Activated CD8-positive, alpha-beta memory T cell treated with anti-CD3 and anti-CD28 coated beads, Interleukin-2, amount 50 U/mL, for 4 hours (primary cell): ENCODE results near the gene GRM8.

Experiments used
- DNase-seq: peaks from one replicate; pipeline ENCODE4 v3.0.0-alpha.2; 2020

GRM8 gene

GRCh38 chr7:127230192-127230925, 22.4 kb downstream of the GRM8 start:
- DNase-seq = no peak

- no peak for DNase-seq
These were observed 25.9 kb downstream of the GRM8 start for GRCh38 chr7:127226685-127227374.

DNA sequence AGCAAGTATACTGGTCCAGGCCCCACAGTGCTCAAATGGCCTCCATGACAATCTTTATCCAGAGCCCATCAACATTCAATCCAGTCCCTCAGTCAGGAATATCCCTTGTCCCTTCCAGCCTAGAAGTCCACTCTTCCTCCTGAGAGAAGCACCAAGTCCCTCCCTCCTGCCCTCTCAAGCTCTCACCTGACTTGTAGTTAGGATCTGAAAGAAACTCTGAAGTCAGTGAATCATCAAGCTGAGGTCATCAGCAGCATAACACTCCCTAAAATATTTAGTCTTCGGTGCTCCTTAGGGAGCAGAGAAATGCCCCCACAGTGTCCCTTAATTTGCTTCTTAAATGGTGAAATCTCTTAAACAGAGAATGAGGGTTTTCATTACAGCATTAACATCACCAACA, 31.0 kb downstream of the GRM8 start:
- DNase-seq = no peak

DNA sequence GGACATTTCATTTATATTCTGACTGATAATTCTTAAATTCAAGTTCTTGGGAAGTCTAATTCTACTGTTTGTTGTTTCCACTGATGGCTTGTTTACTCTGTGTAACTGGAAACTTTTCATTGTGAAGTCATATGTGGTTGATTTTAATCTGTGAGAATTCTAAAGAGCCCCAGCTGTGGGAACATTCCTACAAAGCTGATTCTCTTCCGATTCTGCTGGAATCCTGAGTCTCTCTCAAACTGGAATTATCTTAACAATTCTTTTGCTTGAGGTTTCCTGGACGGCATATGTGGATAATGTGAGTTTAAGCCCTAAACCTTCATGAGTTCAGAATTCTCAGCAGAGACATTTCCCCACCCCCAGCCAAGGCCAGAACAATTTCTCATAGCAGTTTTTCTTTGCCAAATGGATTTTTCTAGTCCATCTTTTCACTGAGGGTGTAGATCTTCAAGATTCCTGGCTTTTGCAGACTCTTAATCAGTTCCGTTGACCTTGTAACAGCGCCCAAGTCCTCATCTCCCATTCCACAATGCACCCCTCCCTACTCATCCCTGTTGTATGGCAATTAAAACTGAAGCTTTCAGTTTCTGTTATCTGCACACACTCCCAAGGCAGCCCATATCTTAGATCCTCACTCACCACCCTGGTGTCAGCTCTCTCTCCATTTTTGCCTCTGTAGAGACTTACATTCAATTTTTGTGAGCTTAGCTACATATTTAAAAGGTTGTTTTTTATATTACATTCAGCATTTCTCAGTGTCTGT, 37.6 kb downstream of the GRM8 start:
- no peak for DNase-seq

GRCh38 chr7:127209886-127210285, 42.9 kb downstream of the GRM8 start:
- no peak for DNase-seq

DNA sequence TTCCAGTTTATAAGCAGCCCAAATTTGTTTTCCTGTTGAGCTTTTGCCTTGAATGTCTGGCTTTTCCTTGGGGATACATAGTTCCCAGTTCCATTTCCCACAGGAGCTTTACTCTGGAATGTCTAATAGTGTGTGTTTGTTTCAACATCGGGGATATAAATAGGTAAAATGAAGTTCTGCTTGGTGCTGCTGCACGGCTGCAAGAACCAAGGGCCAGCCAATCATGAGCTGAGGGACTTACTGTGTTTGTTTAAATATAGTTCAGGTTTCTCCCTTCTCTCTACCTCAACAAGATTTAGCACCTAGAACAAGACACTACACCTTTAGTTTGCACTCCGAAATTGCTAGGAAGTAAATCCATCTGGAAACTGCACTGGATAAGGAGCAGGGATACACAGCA, 43.9 kb downstream of the GRM8 start:
- no peak for DNase-seq

DNA sequence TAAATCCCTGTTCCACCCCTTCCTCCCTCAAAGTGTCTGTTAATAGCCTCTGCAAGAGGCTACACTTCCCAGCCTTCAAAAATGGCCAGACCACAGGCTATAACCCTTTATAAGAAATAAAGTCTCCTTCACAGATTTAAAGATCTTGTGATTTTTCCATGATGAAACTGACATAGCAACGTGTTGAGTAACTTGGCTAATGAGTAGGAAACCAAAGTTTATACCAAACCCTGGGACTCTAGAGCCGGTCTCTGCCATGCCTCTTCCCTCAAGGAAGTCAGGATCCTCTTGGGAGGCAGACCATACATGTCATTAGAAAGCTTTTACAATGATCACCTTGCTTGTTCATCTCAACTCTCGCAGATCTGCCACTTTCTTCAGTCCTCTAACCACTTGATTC, 44.4 kb downstream of the GRM8 start:
- no peak for DNase-seq

- no peak for DNase-seq
These were observed 44.9 kb downstream of the GRM8 start for GRCh38 chr7:127207806-127208205.

DNA sequence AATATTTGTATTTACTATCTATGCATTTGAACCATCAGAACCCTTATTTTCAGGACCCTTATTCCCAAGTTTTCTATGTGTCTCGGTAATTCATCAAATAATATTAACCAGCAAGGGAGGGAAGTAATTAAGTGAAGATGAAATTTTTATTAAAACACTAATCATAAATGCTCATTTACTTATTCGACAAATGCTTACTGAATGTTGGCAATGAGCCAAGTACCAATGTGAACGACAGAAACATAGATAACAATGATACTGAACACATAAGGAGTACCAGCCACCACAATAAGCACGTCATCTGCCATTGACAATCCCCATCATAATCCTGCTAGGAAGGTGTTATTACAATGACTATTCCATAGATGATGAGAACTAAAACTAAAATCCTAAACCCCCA, 45.5 kb downstream of the GRM8 start:
- DNase-seq = no peak

GRCh38 chr7:127194571-127194970, 58.2 kb downstream of the GRM8 start:
- no peak for DNase-seq

- DNase-seq = no peak
These were observed 62.9 kb downstream of the GRM8 start for GRCh38 chr7:127189886-127190285.

DNA sequence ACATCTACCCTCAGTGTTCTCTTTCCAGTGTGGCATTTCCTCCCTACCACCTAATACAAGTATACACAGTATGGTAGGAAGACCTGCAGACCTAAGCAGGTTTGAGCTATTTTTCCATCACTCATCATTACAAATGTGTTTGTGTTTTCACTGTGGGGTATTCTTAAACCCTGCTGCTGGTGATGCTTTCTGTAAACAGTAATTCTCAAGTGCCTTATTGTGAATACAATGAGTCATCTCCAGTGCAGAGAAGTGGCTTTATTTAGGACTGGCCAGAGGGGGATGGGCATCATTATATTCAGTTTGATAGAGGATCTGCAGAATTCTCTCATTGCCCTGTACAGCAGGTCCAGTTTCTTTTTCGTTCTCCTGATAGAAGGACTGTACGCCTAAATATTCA, 63.7 kb downstream of the GRM8 start:
- DNase-seq = no peak

DNA sequence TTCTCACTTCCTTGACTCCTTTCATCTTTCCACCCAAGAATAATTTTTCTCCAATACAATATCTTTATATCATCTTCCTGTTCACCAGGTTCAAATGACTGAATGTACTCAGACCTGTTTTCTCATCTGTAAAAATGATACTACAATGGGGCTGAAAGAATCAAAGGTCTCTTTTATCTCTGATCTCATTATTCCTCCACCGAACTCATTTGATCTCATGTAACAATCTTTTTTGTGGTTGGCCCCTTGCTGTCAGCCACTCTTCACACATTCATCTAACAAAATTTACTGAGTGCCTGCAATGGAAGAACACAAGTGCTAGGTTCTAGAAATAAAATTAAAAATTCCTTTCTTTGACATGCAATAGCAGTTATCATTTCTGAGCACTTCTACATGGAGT, 65.0 kb downstream of the GRM8 start:
- no peak for DNase-seq

DNA sequence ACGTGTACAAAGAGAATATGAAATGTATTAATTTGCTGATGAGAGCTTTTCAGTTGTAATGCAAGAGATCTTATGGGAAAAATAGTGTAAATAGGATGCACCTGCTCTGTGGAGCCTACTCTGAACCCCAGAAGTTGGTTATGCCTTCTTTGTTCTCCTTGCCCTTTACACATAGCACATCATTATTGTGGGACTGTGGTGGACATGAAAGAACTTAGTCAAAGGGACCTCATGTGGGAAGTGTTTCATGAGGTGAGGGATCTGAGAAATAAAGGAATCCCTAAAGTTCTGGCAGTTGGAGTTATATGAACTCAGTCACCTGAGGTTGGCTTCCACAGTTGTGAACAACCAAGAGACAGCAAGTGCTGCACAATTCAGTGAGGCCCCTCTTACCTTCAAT, 66.1 kb downstream of the GRM8 start:
- DNase-seq = no peak

- DNase-seq = no peak
These were observed 75.6 kb downstream of the GRM8 start for GRCh38 chr7:127177156-127177555.

- no peak for DNase-seq
These were observed 90.4 kb downstream of the GRM8 start for GRCh38 chr7:127162366-127162765.

DNA sequence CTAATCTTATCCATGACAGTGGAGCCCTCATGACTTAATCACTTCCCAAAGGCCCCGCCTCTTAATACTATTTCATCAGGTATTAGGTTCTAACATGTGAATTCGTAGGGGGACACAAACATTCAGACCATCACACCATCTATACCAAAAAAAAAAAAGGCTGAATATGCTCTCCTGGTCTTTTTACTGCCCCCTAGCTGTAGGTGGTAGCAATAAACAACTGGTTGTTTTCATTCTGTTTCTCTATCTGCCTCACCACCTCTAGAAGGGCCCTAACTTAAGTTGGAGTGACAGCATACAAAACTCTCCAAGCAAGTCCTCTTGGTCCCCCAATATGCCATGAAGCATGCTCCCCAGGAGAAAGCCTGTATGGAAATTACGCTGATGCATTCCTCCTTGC, 94.1 kb downstream of the GRM8 start:
- DNase-seq = no peak

GRCh38 chr7:127154958-127155357, 97.8 kb downstream of the GRM8 start:
- no peak for DNase-seq

DNA sequence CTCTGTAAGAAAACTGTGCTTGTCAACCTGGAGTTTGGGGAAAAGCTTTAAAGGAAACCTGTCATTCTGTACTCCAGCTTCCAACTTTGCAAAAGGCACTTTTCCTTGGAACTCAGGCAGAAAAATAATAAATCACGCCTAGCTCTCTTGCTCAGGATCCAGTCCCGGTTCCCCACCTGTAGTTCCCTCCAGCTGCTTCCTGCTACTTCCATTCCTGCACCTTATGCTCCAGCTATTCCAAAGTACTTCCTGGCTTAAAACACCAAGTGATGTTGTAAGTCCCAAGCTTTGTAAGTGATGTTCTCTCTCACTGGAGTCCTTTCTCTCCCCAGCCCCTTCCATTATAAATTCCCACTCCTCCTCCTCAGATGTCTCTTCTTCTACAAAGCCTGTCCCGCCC, 98.6 kb downstream of the GRM8 start:
- DNase-seq = no peak

GRCh38 chr7:127153315-127153714, 99.4 kb downstream of the GRM8 start:
- no peak for DNase-seq

DNA sequence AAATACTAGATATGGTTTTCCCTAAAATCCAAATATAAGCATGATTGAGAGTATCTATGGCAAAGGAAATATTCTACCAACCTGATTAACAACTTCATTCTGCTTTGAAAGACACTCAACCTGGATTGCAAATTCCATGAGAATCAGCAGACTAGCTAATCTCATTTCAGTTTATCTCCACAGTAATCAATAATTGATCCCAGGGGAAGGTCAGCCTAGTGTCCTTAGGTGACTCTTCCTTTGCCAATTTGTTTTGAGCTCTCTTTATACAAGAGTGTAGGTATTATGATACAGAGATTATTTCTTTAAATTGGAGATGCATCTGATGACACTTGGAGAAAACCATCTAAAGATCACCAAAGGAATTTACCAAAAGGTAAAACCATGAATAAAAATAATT, 100.3 kb downstream of the GRM8 start:
- no peak for DNase-seq

DNA sequence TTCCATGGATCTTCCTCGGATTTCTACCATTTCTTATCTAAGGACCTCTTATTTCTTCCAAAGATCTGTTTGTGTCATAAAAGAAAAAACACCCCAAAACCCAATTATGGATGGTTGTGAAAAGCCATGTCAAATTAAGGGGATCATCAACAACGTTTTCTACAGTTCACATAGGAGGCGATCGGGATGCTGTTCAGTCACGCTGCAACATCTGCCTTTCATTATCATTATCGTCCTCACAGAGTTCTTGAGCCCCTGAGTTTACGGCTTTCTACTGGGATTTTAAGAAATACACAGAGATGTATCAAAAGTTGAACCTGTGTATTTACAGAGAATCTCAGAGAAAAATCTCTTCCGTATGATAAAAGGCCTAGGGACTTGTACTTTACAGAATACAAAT, 101.4 kb downstream of the GRM8 start:
- DNase-seq = no peak

- no peak for DNase-seq
These were observed 102.2 kb downstream of the GRM8 start for GRCh38 chr7:127150543-127150942.
